SIG-M5 treated with dmso at 0.1 percent for 504 hours (cell line): ENCODE data around the gene GALR2.

Experiments used
- DNase-seq: peaks from one replicate; lab custom pipeline; 2025; ENCODE audit not compliant: unreplicated experiment; lab: John Stamatoyannopoulos, UW

Gene GALR2

GRCh38 chr17:76092526-76093413, 18.2 kb downstream of the GALR2 start:
- DNase-seq, result no peak

- DNase-seq, result no peak
Observed at GRCh38 chr17:76094046-76094445, 19.5 kb downstream of the GALR2 start.

GRCh38 chr17:76095943-76096342, 21.4 kb downstream of the GALR2 start:
- DNase-seq, result no peak

- no peak for DNase-seq
Observed at GRCh38 chr17:76097716-76098295, 23.2 kb downstream of the GALR2 start.

GRCh38 chr17:76102944-76103273, 28.3 kb downstream of the GALR2 start:
- no peak for DNase-seq

GRCh38 chr17:76103274-76104139, 28.9 kb downstream of the GALR2 start, which contains the start of gene EXOC7:
Gene EXOC7, minus strand, starts transcription at chr17:76103787. Its CDS starts 95 bp downstream, at chr17:76103692.
- DNase-seq, result peak; percentile 91

GRCh38 chr17:76104140-76104895, 29.7 kb downstream of the GALR2 start:
- peak; percentile 61 for DNase-seq

GRCh38 chr17:76104896-76105231, 30.3 kb downstream of the GALR2 start:
- DNase-seq, result no peak

- no peak for DNase-seq
Observed at GRCh38 chr17:76106703-76107102, 32.1 kb downstream of the GALR2 start.

GRCh38 chr17:76107509-76107908, 32.9 kb downstream of the GALR2 start:
- no peak for DNase-seq

GRCh38 chr17:76111956-76112355, 37.4 kb downstream of the GALR2 start:
- DNase-seq, result no peak

- no peak for DNase-seq
Observed at GRCh38 chr17:76115138-76115754, 40.7 kb downstream of the GALR2 start.

- no peak for DNase-seq
Observed at GRCh38 chr17:76119409-76120371, 45.1 kb downstream of the GALR2 start.

GRCh38 chr17:76120658-76121008, 46.1 kb downstream of the GALR2 start:
- no peak for DNase-seq

GRCh38 chr17:76121932-76122430, 47.4 kb downstream of the GALR2 start:
- DNase-seq, result no peak

GRCh38 chr17:76122431-76123190, 48.0 kb downstream of the GALR2 start:
- DNase-seq, result no peak

- no peak for DNase-seq
Observed at GRCh38 chr17:76123191-76123499, 48.6 kb downstream of the GALR2 start.

- no peak for DNase-seq
Observed at GRCh38 chr17:76123749-76124581, 49.4 kb downstream of the GALR2 start.
